Esophagus squamous epithelium (tissue), 4 donors: ENCODE data around the gene PON2.

ENCODE experiments used
- CTCF ChIP-seq, 6 experiments: fragments of 450-650 bp in 4 of 6; fragments of 200-600 bp in 2 of 6; sonication (generic) in 2 of 6; IDR thresholded peaks; one replicate each; pipeline ENCODE4 v1.5.1; 2016 to 2019; ENCODE audit warnings: antibody characterized with exemption in 6 of 6, mild to moderate bottlenecking in 4 of 6, moderate library complexity in 4 of 6
- POLR2A ChIP-seq, 4 donors: fragments of 450-650 bp; IDR thresholded peaks; one replicate each; pipeline ENCODE4 v1.6.1; 2017; ENCODE audit warnings: antibody characterized with exemption in 4 of 4, mild to moderate bottlenecking in 4 of 4, moderate library complexity in 3 of 4

GRCh38 chr7:95482424-95482823 lies 47.6 kb upstream of the PON2 start:
- TF ChIP-seq CTCF (IDR thresholded peaks at IDR 0.05) (no peak), POLR2A (IDR thresholded peaks at IDR 0.05) (no peak)
